ENCODE measurements around the gene POU2AF1.

Gene POU2AF1

GRCh38 chr11:111305876-111306275 lies 73.2 kb downstream of the POU2AF1 start:
- peaks cover 36% of the 10 kb centered on the region for H3K27me3 ChIP-seq (replicated peaks; ENCODE audit: control insufficient read depth, insufficient read depth, low read length)
- H3K36me3 ChIP-seq (ENCODE audit: control insufficient read depth, insufficient read depth, low read length, severe bottlenecking): no peaks in the 10 kb centered on the region
- H3K9ac ChIP-seq (ENCODE audit: low read length): no peak overlapping the region
- no peak for DNase-seq (ENCODE audit: low read depth)
- H3K4me3 ChIP-seq (ENCODE audit: low read length): no peak overlapping the region
- peaks cover 15% of the 10 kb centered on the region for H3K4me1 ChIP-seq (ENCODE audit: control insufficient read depth, insufficient read depth, low read length)
- no peaks in the 10 kb centered on the region for H3K9me3 ChIP-seq (ENCODE audit: control insufficient read depth, low read length)

DNA sequence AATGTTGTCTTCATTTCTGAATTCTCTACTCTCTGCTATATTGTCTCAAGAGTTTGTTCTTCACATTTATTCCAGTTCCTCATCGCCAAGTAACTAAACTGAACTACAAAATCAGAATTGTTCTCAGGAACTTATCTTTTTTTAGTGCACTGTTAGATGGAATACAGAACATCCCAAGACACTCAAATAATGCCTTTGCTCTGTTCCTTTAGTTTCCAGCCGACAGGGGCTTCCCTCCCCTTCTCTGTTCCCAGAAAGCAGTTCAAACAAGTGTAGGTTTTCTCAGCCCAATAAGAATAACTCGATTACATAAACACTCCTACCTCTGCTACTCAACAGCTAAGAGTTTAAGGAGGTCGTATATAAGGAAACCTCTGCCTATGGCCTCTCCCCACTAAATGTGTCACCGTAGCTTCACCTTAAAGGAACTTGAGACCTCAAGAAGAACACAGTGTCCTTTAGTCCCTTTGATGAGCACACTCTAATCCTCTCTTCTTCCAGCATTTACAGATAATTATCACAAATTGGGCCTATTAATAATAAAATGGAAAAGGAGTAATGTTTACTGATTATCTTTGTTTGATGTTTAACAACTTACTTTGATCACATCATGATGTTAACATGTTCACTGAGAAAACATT lies 73.8 kb downstream of the POU2AF1 start:
- no peak for DNase-seq (ENCODE audit: low read depth)
- Histone ChIP-seq H3K9me3 (ENCODE audit: control insufficient read depth, low read length) (no peaks in the 10 kb centered on the region), H3K4me3 (ENCODE audit: low read length) (no peak overlapping the region), H3K27me3 (replicated peaks; ENCODE audit: control insufficient read depth, insufficient read depth, low read length) (peaks cover 36% of the 10 kb centered on the region), H3K9ac (ENCODE audit: low read length) (no peak overlapping the region), H3K36me3 (ENCODE audit: control insufficient read depth, insufficient read depth, low read length, severe bottlenecking) (no peaks in the 10 kb centered on the region), H3K4me1 (ENCODE audit: control insufficient read depth, insufficient read depth, low read length) (peaks cover 10% of the 10 kb centered on the region)

GRCh38 chr11:111303461-111303860 lies 75.6 kb downstream of the POU2AF1 start:
- Histone ChIP-seq H3K9me3 (ENCODE audit: control insufficient read depth, low read length) (no peaks in the 10 kb centered on the region), H3K36me3 (ENCODE audit: control insufficient read depth, insufficient read depth, low read length, severe bottlenecking) (no peaks in the 10 kb centered on the region), H3K9ac (ENCODE audit: low read length) (no peak overlapping the region), H3K27me3 (replicated peaks; ENCODE audit: control insufficient read depth, insufficient read depth, low read length) (peaks cover 37% of the 10 kb centered on the region), H3K4me3 (ENCODE audit: low read length) (no peak overlapping the region), H3K4me1 (ENCODE audit: control insufficient read depth, insufficient read depth, low read length) (peaks cover 5% of the 10 kb centered on the region)
- DNase-seq (ENCODE audit: low read depth): peak; percentile 31

GRCh38 chr11:111302298-111302697 lies 76.8 kb downstream of the POU2AF1 start:
- DNase-seq (ENCODE audit: low read depth): no peak
- Histone ChIP-seq H3K4me3 (ENCODE audit: low read length) (no peak overlapping the region), H3K9me3 (ENCODE audit: control insufficient read depth, low read length) (no peaks in the 10 kb centered on the region), H3K9ac (ENCODE audit: low read length) (no peak overlapping the region), H3K27me3 (replicated peaks; ENCODE audit: control insufficient read depth, insufficient read depth, low read length) (peaks cover 33% of the 10 kb centered on the region), H3K4me1 (ENCODE audit: control insufficient read depth, insufficient read depth, low read length) (peaks cover 5% of the 10 kb centered on the region), H3K36me3 (ENCODE audit: control insufficient read depth, insufficient read depth, low read length, severe bottlenecking) (no peaks in the 10 kb centered on the region)
